ENCODE results near the gene TULP3.

TULP3 gene

DNA sequence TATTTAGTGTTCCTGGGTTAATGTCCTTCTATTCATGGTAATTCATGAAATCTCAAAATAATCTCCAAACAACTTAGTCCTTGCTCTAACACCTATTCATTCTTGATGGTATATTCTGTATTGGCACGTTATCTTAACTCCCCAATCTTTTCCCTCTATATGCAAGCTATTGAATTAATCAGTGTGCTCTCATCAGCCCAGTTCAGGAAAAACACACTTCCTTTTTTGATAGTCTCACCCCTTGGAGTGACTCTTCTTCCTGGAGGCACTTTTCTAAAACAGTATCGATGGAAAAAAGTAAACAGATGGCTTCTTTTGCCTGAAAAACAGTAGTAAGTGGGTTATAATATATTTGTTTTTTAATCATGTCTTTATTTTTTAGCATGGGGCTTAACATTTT lies 28.6 kb downstream of the TULP3 start:
- no peak for TF ChIP-seq CTCF (conservative IDR thresholded peaks at IDR 0.05)
- no peak overlapping the region for H3K27ac ChIP-seq

- TF ChIP-seq CTCF (conservative IDR thresholded peaks at IDR 0.05): no peak
- H3K27ac ChIP-seq: no peak overlapping the region
Measured at GRCh38 chr12:2922329-2922728, 31.6 kb downstream of the TULP3 start.

DNA sequence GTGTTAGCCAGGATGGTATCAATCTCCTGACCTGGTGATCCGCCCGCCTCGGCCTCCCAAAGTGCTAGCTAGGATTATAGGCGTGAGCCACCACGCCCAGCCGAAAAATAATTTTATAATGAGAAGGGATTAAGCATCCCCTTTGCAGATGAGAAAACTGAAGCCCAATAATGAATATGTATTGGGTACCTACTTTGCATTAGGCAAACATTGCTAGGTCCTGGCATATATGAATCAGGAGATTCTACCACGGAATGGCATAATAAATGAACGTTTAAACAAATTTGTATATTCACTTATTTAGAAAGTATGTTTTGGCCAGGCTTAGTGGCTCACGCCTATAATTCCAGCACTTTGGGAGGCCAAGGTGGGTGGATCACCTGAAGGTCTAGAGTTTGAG lies 32.4 kb downstream of the TULP3 start:
- TF ChIP-seq CTCF (conservative IDR thresholded peaks at IDR 0.05): no peak
- H3K27ac ChIP-seq: no peak overlapping the region

- TF ChIP-seq CTCF (conservative IDR thresholded peaks at IDR 0.05): no peak
Measured at GRCh38 chr12:2924019-2924418, 33.3 kb downstream of the TULP3 start.

DNA sequence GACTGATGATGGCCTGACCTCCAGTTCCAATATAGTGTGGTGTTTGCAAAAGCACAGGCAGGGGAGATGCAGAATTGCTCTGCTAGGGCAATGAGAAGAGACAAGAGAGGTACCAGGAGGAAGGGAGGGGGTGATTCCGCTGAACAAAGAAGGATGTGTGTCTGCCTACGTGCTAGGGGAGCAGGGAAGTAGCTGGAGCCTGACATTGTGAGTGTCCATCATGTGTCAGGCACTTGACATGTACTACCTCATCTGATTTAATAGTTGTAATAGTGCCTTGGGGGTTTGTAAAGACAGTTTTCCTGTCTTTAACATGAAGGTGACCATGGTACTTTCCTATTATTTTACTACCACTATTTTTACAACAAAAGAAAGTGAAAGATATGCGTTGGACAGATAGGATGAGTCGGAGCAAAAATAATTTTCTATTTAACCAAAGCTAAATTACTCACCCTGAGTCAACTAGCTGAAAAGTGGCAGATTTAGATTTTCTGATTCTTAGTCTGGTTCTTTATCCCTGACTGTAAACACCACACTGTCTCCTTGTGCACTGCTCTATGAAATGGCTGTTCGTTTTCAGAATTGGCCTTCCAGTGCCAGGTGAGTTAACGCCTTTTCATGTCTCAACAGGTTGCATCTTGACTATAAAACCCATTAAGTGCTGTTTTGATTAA lies 34.8 kb downstream of the TULP3 start:
- no peak for TF ChIP-seq CTCF (conservative IDR thresholded peaks at IDR 0.05)
- H3K27ac ChIP-seq: no peak overlapping the region

More at GRCh38 chr12:2924019-2924418, 33.3 kb downstream of the TULP3 start:
- H3K27ac ChIP-seq: no peak overlapping the region

DNA sequence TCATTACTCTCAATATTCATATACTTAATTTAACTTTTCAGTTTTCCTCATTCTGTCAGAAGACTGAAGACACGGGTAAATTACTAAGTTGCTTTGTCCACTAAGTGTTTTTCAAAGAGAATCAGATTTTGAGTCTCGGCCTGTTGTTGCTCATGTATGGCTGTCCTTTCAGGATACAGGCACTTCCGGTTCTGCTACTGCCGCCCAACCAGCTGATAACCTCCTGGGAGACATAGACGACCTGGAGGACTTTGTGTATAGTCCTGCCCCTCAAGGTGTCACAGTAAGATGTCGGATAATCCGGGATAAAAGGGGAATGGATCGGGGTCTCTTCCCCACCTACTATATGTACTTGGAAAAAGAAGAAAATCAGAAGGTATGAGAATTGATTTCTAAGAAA lies 40.2 kb downstream of the TULP3 start:
- no peak for TF ChIP-seq CTCF (conservative IDR thresholded peaks at IDR 0.05)

GRCh38 chr12:2933586-2933985 lies 42.9 kb downstream of the TULP3 start:
- no peak for TF ChIP-seq CTCF (conservative IDR thresholded peaks at IDR 0.05)
- no peak overlapping the region for H3K27ac ChIP-seq

More for the DNA sequence above, 40.2 kb downstream of the TULP3 start:
- no peak overlapping the region for H3K27ac ChIP-seq

All from VCaP (cell line).